Measurements from ENCODE around the gene PRKCE.
"Not testable (repeated sequence)": the region's sequence is repeated elsewhere in the genome, so short reads cannot be mapped to it uniquely, and the experiment has no call there.

The PRKCE gene

DNA sequence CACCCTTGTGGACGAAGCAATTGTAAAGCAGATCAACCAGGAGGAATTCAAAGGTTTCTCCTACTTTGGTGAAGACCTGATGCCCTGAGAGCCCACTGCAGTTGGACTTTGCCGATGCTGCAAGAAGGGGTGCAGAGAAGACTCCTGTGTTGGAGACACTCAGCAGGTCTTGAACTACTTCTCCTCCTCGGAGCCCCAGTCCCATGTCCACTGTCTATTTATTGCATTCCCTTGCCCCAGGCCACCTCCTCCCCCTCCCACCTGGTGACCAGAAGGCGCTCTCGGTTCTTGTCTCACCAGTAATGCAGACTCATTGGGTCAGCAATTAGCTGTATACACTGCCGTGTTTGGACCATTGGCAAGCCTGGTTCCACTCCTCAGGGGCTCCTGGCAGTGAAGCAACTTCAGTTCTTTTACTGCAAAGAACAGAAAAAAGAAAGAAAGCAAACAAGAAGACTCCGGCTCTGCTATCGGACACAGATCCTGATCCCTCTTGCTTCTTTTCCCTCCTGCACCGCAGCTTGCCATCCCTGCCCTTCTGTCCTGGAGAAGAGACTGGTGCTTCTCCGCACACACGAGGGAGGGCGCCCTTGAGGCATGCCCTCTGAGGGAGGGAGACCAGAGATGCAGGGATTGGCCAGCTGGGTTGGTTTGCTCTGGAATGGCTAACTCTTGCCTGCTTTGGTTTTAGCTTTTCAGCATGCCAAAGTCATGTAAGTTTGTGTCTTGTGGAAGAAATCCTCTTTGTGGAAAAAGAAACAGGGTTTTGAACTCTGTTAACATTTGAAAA lies 533.5 kb downstream of the PRKCE start:
- DNase-seq, result no peak

DNA sequence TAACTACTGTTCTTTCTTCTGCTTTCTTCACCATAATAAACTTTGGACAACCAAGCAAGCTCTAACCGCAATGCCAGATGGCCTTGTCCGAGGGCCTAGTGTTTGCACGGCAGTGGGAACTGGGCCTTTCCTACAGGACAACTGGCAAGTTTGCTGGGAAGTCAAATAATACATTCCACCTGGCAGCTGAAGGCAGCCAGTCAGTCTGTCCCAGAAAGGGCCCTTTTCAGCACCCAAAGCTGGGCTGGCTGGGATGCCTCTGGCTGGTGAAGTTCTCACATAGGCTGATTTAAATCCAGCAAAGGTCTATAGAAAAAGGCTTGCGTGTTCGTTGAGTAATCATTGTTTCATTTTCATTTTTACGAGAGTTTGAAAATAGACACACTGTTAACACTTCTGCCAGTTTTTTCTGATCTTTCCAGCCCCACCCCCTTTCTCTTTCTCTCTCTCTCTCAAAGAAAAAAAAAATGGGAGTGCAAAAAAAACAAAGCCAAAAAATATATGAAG lies 535.7 kb downstream of the PRKCE start:
- DNase-seq, result no peak

GRCh38 chr2:46188041-46188716 lies 536.7 kb downstream of the PRKCE start:
- no peak for DNase-seq

- no peak for DNase-seq
These were observed 541.9 kb downstream of the PRKCE start for GRCh38 chr2:46193356-46193755.

DNA sequence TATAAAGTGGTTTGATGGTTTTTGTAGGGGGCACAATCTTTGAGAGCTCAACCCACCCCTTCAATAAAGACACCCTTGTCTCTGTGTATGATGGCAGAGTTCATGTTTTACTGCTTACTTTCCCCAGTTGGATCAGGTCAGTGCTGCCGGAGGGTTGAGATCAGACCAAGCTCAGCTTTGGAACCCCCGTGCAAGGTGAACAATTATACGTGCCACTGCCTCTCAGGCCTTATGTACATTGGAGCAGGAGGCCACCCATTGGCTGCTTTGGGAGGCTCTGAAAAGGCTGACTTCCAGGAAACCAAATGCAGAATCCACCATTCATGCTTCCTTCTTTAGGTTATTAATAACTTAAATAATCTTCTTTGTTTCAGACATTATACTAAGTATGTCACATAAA lies 542.4 kb downstream of the PRKCE start:
- no peak for DNase-seq

DNA sequence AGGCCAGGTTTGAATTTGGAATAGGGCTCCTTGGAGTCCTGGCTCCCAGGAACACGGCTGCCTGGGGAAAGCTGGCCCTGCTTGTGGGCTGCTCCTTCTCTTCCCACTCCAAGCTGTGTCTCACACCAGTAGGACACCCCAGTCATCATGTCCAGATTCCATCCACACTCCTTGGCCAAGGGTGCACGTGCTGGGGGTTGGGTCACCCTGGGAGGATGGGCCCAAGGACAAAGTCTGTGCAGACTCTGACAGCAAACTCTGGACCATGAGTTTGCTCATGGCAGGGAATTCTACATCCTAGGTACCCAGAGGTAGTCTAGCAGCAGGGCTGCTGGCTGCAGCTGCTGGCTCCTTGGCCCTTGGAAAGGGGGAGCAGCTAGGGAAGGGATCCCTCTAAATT lies 543.4 kb downstream of the PRKCE start:
- no peak for DNase-seq

DNA sequence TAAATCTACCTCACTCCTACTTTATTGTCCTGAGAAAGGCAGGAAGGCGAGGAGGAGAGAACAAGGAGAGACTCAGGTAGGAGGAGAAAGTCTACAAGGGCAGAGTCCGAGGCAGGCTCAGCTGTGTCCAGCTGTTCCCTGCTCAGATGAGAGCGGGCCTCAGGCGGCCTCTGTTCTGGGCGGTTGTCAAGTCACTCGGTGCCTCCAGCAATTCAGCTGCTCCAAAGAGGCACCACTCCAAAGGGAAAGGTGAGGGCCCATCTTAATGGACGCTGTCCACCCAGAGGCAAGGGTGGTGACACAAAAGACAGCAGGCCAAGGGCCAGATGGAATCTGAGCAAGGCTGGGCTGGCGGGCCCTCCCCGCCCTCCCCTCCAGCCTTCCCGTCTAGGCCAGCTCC lies 544.3 kb downstream of the PRKCE start:
- no peak for DNase-seq

GRCh38 chr2:46196871-46197462 lies 545.5 kb downstream of the PRKCE start:
- no peak for DNase-seq

- no peak for DNase-seq
These were observed 546.2 kb downstream of the PRKCE start for GRCh38 chr2:46197672-46198071.

DNA sequence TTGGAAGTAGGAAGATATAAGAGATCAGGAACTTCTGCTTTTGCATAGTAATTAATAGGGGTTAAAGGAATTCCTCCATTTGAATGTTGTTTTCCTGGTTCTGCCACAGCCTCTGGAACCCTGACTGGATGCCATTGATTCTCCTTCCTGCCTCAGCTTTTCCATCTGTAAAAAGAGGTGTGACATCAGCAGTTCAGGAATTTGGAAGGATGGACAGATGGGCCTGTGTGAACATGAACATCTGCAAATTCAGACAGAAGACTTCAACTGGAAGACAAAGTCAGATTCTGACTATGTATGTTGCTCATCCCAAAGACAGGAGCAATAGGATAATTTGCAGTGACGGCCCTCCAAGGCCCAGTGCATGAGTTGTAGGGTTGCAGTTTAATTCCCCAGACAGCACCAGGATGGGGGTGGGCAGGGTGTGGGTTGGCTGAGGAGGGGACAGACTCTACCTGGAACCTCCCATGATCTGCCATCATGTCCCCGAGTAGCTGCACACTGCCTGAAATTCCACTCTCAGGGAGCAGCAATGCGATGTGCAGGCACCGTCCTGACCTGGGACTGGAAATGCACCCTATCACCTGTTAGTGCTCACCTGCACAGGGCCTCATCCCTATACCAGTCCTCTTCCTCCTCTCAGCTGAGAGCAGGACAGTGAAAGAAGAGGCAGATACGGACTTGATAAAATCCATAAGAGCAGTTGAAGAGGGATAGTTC lies 546.8 kb downstream of the PRKCE start:
- no peak for DNase-seq

- no peak for DNase-seq
These were observed 547.5 kb downstream of the PRKCE start for GRCh38 chr2:46198966-46199365.

DNA sequence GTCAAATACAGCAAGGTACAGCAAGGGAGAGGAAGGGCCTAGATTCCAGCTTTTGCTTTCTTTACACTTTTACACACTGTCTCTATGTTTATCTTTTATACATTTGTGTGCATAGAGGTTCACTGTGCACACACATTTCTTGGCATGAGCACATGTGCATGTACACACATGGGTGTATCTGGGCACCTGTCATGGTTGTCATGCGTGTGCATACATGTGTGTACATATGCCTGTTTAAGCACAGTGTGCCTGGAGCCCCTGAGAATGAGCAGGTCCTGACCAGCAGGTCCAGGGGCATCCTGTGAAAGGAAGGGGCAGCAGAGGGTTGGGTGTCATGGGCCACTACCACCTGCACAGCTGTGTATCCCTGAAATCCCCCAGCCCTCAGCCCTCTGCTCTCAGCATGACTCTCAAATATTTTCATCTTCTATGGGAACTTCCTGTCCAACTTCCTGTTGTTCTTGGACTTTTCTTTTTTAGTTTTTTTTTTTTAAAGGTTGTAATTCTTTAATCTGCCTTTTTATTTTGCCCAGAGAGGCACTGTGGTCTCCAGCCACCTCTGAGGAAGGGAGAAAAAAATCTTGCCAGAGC lies 548.7 kb downstream of the PRKCE start:
- no peak for DNase-seq

DNA sequence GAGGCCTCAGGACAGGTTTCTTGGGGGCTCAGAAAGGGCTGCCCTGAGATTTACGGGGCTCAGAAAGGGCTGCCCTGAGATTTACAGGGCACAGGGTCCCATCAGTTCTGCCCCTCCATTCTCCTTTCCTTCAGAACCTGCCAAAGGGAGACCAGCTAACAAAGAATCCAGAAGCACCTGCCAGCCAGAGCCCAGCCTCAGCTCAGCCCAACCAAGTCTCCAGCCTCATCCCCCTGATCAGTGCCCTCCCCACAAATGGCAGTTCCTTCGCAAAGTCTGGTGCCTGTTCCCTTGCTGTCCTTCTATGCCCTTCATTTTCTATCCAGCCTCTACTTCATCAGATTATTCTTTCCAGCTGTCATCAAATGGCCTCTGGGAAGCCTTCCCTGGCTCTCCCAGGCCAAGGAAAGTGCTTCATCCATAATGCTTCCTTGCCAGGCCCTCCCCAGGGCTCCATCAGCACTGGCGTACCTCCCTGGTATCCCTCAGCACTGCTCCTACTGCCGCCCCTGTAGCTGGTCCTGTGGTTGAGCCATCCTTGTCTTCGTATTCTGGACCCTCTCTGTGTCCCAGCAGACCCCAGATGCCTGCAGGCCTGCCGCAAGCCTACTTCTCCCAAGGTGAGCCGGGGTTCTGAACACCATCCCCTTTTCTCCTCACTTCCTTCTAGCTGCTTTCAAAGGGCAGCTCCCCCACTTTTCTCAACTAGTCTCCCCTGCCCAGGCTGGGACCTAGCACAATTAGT lies 549.6 kb downstream of the PRKCE start:
- no peak for DNase-seq

- no peak for DNase-seq
These were observed 551.0 kb downstream of the PRKCE start for GRCh38 chr2:46202453-46202852.

- DNase-seq, result no peak
These were observed 551.5 kb downstream of the PRKCE start for GRCh38 chr2:46202987-46203386.

- not testable (repeated sequence) for DNase-seq
These were observed 552.2 kb downstream of the PRKCE start for GRCh38 chr2:46203636-46204035.

GRCh38 chr2:46207591-46207990 lies 556.1 kb downstream of the PRKCE start:
- no peak for DNase-seq

DNA sequence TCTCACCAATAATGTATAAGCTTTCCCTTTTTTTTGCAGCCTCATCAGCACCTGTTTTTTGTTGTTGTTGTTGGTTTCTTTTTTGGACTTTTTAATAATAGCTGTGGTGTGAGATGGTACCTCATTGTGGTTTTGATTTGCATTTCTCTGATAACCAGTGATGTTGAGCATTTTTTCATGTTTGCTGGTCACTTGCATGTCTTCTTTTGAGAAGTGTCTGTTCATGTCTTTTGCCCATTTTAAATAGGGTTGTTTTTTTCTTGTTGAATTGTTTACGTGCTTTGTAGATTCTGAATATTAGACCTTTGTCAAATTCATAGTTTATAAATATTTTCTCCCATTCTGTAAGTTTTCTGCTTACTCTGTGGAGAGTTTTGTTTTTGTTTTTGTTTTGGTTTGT lies 557.3 kb downstream of the PRKCE start:
- DNase-seq, result no peak

GRCh38 chr2:46210063-46210462 lies 558.6 kb downstream of the PRKCE start:
- DNase-seq, result no peak

GRCh38 chr2:46211461-46211860 lies 560.0 kb downstream of the PRKCE start:
- no peak for DNase-seq

DNA sequence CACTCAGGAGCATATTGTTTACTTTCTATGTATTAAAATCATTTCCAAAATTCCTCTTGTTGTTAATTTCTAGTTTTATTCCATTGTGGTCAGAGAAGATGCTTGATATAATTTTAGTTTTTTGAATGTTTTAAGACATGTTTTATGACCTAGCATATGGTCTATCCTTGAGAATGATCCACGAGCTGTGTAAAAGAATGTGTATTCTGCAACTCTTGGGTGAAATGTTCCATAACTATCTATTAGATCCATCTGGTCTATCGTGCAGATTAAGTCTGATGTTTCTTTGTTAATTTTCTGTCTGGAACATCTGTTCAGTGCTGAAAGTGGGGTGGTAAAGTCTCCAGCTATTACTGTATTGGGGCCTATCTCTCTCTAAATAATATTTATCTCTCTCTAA lies 562.4 kb downstream of the PRKCE start:
- no peak for DNase-seq

- no peak for DNase-seq
These were observed 564.7 kb downstream of the PRKCE start for GRCh38 chr2:46216213-46216612.
